Measurements from ENCODE around the gene OGFOD3. TPM values are rescaled to one million over a fixed set of nuclear protein-coding genes. Genes with fewer than 3 reads are reported as not detected.

The OGFOD3 gene
- polyA plus RNA-seq, 10 donors: 13.1 to 26.1 (median 19.0) TPM

- DNase-seq: no peak
Observed at GRCh38 chr17:82408938-82409318, 9.5 kb downstream of the OGFOD3 start.

DNA sequence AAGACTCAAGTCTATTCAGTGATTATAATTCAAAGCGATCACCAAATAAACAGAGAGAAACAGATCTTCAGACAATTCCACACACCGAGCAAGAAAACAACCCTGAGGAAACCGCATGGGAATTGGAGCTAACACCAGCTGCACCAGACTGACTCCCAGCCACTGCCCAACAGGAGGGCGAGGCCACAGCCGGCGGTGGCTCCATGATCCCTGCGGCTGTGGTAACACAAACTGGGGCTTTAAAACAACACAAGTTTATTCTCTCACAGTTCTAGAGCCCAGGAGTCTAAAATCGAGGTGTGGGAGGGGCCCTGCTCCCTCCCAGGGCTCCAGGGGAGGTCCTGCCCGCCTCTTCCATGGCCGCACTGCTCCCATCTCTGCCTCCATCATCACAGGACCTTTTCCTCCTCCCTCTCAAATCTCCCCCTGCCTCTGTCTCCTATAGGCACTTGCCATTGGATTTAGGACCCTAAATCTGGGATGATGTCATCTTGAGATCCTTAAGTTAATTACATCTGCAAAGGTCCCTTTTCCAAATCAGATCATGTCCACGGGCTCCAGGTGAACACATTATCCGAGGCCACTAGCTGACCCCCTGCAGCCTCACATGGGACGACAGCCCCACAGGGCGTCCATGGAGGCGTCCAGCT lies 10.0 kb downstream of the OGFOD3 start:
- DNase-seq: peak in 1 of 3 donors; percentile 27

- DNase-seq: no peak
Observed at GRCh38 chr17:82407255-82407654, 11.1 kb downstream of the OGFOD3 start.

DNA sequence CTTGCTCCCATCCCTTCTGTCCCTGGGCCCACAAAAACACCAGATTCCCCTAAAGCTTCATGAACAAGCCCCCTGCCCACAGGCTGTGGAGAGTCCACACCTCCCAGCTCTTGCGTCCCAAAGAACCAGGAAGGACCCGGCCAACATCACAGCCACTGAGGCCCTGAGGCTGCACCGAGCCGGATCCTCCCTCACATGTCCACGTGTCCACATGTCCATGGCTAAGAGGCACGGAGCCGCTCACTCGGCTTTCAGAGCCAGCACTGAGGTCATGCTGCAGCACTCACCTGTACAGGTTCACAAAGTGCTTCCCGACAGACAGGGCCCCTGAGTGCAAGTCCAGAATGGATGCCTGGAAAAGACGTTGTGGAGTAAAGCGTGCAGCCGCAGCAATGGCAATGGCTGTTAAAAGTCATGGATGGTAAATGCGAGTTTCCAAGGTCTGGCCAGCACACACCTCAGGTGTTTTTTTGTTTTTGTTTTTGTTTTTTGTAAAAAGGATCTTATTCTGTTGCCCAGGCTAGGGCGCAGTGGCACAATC lies 12.2 kb downstream of the OGFOD3 start:
- no peak for DNase-seq

DNA sequence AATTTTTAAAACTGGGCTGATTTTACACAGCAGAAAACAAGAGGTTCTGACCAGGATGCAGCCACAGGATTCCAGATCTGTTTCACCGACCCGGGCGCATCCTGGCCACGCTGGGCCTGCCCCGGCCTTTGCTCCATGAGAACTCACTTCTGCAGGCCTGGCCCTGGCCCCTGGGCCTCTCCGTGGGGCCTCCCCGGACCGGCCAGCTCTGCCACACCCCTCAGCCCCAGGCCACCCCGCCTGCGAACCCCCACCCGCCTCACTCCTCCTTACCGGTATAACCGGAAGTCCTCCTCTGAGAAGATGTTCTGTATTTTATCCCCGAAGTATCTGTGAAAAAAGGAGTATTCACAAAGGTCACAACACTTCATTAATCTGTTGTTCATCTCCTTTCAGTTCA lies 13.3 kb downstream of the OGFOD3 start:
- no peak for DNase-seq

GRCh38 chr17:82403662-82404660 lies 14.4 kb downstream of the OGFOD3 start:
- DNase-seq: no peak

DNA sequence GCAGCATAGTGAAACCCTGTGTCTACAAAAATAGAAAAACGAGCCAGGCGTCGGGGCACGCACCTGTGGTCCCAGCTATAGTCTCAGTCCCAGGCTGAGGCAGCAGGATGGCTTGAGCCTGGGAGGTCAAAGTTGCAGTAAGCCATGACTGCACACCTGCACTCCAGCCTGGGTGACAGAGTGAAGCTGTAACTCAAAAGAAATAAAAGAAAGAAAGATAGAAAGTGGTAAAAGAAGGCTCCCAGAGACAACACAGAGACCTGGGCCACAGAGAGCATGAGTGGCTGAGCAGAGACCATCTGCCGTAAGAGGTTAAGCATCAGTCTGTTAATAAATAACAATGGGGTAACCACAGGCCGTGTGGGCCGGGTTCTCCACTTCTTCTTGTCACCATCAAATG lies 15.5 kb downstream of the OGFOD3 start:
- DNase-seq: no peak

GRCh38 chr17:82400830-82401229 lies 17.6 kb downstream of the OGFOD3 start:
- no peak for DNase-seq

- DNase-seq: peak in 2 of 3 donors; percentile 49 to 77
Observed at GRCh38 chr17:82400206-82400605, 18.2 kb downstream of the OGFOD3 start.

GRCh38 chr17:82399601-82400101 lies 18.7 kb downstream of the OGFOD3 start:
- peak; percentile 67 to 87 (median 73) for DNase-seq

DNA sequence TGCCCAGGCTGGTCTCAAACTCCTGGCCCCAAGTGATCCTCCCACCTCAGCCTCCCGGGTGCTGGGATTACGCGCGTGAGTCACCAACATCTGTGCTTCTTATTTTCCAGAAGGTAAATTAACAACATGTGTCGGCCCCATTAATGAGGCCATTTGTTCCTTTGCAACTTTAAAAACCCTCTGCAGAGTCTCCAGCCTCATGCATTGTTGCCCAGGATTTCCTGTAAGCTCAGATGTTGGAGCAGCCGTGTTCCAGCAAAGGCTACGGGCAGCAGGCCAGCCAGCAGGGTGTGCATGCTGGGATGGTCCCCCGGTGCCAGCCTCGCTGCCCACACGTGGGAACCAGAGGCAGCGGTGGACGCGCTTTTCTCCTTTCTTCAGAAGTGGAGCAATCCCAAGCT lies 19.3 kb downstream of the OGFOD3 start:
- DNase-seq: peak; percentile 80 to 92 (median 88)

DNA sequence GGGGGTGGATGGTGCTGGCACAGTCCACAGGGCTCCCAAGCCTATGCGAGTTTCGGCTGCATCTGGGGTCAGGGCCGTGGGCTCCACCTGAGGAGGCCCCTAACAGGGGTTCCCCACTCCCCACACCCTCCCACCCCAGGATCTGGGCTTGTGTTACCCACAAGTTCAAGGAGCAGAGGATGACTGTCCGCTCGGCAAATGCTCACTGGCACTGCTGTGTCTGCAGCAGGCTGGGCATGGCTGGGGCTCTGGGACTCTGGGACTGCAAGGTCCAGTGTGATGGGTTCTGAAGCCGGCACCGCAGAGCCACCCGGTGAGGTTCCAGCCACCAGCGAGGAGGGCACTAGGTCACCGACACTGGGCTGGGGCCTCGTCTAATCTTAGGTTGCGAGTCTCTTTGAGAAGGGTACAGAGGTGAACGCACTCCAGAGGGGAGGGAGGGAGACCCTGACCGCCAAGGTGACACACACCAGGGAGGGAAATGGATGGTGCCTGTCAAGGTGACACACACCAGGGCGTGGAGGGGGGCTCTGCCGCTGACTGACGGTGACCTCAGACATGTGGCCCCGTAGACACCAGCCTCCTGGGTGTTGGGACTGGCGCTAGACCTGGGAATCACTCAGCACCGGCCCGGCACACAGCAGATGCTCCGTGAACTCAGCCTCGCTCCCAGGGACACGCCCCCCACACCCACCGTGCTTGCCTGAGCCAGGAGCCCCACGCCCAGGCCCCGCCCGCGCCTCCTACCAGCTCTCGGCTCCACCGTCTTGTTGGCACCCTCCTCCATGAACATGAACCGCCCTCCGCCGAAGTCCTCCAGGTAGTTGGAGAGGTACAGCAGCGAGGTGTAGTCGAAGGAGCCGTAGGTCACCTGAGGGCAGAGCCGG lies 20.7 kb downstream of the OGFOD3 start:
- DNase-seq: no peak

DNA sequence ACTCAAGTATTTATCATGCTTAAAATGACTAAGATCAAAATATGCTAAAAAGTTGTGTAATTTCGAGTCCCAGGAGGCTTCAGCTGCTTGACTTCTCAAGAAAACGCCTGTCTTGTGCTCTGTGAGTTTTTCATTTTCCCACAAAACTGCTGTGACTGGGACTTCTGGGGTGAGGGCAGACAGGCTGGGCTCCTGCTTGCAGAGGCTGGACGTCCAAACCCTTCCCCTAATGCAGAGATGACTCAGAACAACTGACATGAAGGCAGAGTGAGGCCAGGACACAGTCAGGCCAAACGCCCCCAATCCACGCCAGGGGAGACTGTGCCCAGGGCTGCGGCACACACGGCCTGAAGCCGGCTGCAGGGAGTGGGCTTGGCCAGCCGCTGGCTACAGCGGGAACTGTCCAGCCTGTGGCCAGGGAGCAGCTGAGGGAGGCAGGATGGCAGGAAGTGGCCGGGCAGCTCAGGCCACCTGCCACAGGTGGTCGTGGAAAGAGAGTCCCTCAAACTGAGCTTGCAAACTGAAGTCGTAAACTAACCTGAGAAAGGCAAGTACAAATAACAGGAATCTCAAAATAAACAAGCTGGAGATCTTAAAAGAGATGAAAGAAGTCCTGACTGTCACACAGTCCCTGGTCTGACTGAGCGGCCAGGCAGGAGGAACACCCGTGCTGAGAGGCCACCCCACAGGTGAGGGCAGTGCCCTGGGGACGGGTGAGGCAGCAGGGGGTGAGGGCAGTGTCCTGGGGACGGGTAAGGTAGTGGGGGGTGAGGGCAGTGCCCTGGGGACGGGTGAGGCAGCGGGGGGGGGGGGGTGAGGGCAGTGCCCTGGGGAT lies 21.6 kb downstream of the OGFOD3 start:
- DNase-seq: peak in 1 of 3 donors; percentile 91

GRCh38 chr17:82394278-82394677 lies 24.1 kb downstream of the OGFOD3 start:
- DNase-seq: no peak

DNA sequence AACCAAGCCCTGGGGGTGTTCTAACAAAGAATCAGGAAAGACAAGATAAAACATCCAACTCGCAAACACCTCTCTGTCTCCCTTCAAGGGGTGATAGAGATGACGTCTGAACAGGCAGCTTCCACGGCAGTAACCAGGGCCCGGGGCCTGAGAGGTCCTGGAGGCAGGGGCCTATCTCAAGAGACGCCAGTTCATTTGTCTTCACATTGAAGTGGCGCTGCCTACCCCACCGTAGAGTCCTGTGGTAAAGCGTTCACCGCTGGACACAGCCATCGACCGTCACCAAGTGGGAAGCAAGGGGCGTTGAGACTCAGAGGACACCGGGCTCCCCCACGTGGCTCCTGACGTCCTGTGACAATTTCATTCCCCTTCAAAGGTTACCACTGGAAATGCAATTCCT lies 25.4 kb downstream of the OGFOD3 start:
- no peak for DNase-seq

- DNase-seq: no peak
Observed at GRCh38 chr17:82392209-82392920, 26.0 kb downstream of the OGFOD3 start.

GRCh38 chr17:82391496-82392066 lies 26.8 kb downstream of the OGFOD3 start:
- no peak for DNase-seq

GRCh38 chr17:82390860-82391435 lies 27.4 kb downstream of the OGFOD3 start:
- no peak for DNase-seq
